Transverse colon (tissue), 4 donors: ENCODE measurements around the gene OR6K6.

Experiments used
- POLR2A ChIP-seq: fragments of 450-650 bp; IDR thresholded peaks from one replicate; pipeline ENCODE4 v1.6.1; 2016; ENCODE audit warnings: antibody characterized with exemption, mild to moderate bottlenecking, moderate library complexity
- POLR2AphosphoS5 ChIP-seq, 3 donors: sonication (generic); formaldehyde crosslinking; IDR thresholded peaks; one replicate each; pipeline ENCODE4 v1.6.1; 2016; ENCODE audit warnings: antibody characterized with exemption in 3 of 3
- TF ChIP-seq, protein P1 (sequence below), 5 experiments: fragments of 200-600 bp in 3 of 5; fragments of 450-650 bp in 2 of 5; sonication (generic) in 3 of 5; IDR thresholded peaks; 1 replicate in 2 of 5; 2 replicates in 3 of 5; pipeline ENCODE4 v1.5.1; 2016 to 2017; ENCODE audit warnings: antibody characterized with exemption in 5 of 5, inconsistent platforms in 3 of 5, mild to moderate bottlenecking in 2 of 5, moderate library complexity in 1 of 5

DNA sequence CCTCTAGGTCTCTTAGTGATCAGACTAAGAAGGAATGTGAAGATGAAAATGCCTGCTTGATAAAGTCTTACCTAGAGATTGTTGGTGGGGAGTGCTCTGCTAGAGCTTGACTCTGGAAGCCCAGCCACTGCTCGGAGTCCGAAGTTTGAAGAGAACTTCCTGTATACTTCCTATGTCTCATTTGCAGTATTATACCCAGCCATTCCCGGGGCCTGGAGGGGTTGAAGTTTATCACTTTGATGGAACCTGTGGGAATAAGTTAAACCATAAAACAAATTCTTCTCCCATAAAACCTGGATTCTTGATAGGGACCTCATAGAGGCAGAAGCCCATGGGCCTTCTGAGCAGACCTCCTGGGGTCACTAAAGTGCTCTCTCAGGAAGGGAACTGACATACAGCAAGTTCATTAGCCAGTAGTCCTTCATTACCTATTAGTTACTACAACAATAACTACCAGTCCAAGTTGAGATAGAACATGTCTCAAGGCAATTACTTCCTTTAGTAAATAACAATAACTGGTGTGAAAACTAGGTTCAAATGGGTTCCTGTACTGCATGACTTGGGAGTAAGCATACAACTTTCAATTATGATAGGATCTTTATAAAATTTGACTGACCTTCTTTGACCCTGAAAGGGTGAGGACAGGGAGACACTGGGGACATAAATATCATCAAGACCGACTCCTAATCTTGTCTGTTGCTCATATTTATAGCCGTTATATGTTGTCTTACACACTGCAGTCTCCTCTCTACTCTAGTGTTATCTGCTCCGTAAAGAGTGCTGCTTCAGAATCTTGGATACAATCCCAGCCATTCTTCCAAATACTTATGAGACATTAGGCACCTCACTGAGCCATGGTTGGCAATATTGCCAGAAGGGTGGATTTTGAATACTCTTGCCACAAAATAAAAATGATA is 17.7 kb downstream of the OR6K6 start, which contains the start of gene OR6N1:
- TF ChIP-seq, protein P1, sequence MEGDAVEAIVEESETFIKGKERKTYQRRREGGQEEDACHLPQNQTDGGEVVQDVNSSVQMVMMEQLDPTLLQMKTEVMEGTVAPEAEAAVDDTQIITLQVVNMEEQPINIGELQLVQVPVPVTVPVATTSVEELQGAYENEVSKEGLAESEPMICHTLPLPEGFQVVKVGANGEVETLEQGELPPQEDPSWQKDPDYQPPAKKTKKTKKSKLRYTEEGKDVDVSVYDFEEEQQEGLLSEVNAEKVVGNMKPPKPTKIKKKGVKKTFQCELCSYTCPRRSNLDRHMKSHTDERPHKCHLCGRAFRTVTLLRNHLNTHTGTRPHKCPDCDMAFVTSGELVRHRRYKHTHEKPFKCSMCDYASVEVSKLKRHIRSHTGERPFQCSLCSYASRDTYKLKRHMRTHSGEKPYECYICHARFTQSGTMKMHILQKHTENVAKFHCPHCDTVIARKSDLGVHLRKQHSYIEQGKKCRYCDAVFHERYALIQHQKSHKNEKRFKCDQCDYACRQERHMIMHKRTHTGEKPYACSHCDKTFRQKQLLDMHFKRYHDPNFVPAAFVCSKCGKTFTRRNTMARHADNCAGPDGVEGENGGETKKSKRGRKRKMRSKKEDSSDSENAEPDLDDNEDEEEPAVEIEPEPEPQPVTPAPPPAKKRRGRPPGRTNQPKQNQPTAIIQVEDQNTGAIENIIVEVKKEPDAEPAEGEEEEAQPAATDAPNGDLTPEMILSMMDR (IDR thresholded peaks at IDR 0.05), result no peak
- no peak for TF ChIP-seq POLR2AphosphoS5 (IDR thresholded peaks at IDR 0.05)
- no peak for TF ChIP-seq POLR2A
